HEK293T (cell line): Measurements from ENCODE around the gene IL21R.

Experiments used
- CTCF ChIA-PET: fragments of 350-600 bp; formaldehyde crosslinking; extraction: SDS; loops from one replicate; lab custom pipeline; 2021; ENCODE audit warnings: antibody characterized with exemption, inconsistent platforms; lab: Yijun Ruan, JAX
- POLR2A ChIA-PET: fragments of 350-600 bp; formaldehyde crosslinking; extraction: SDS; loops from one replicate; lab custom pipeline; 2020; ENCODE audit warnings: antibody characterized with exemption, inconsistent platforms; lab: Yijun Ruan, JAX
- DNase-seq: peaks from one replicate; pipeline ENCODE4 v3.0.0; 2012; ENCODE audit warnings: mixed read lengths; ENCODE audit errors: extremely low spot score
- ARNT ChIP-seq: fragments of 450-650 bp; IDR thresholded peaks from 2 replicates; pipeline ENCODE4 v1.6.1; 2017; ENCODE audit warnings: mild to moderate bottlenecking
- BHLHE40 ChIP-seq: fragments of 450-650 bp; IDR thresholded peaks from 2 replicates; pipeline ENCODE4 v1.6.1; 2016; ENCODE audit warnings: mild to moderate bottlenecking, moderate library complexity, borderline replicate concordance
- CTBP1 ChIP-seq: fragments of 450-650 bp; IDR thresholded peaks from 2 replicates; pipeline ENCODE4 v1.6.1; 2016; ENCODE audit warnings: borderline replicate concordance
- ELF4 ChIP-seq: fragments of 450-650 bp; IDR thresholded peaks from 2 replicates; pipeline ENCODE4 v1.6.1; 2017; ENCODE audit warnings: antibody characterized with exemption
- FOXA1 ChIP-seq: fragments of 450-650 bp; IDR thresholded peaks from 2 replicates; pipeline ENCODE4 v1.6.1; 2016; ENCODE audit warnings: mild to moderate bottlenecking
- FOXK2 ChIP-seq: fragments of 450-650 bp; IDR thresholded peaks from 2 replicates; pipeline ENCODE4 v1.6.1; 2016; ENCODE audit warnings: mild to moderate bottlenecking
- FOXM1 ChIP-seq: fragments of 450-650 bp; IDR thresholded peaks from 2 replicates; pipeline ENCODE4 v1.6.1; 2017; ENCODE audit warnings: mild to moderate bottlenecking, borderline replicate concordance
- HDGF ChIP-seq: fragments of 450-650 bp; IDR thresholded peaks from 2 replicates; pipeline ENCODE4 v1.6.1; 2017; ENCODE audit warnings: antibody characterized with exemption, borderline replicate concordance
- L3MBTL2 ChIP-seq: fragments of 450-650 bp; conservative IDR thresholded peaks from 2 replicates; pipeline ENCODE4 v1.6.1; 2016; ENCODE audit warnings: mild to moderate bottlenecking
- LEF1 ChIP-seq: fragments of 450-650 bp; IDR thresholded peaks from 2 replicates; pipeline ENCODE4 v1.6.1; 2017; ENCODE audit warnings: mild to moderate bottlenecking, borderline replicate concordance
- NFRKB ChIP-seq: fragments of 450-650 bp; IDR thresholded peaks from 2 replicates; pipeline ENCODE4 v1.6.1; 2016; ENCODE audit warnings: mild to moderate bottlenecking, moderate library complexity
- SP1 ChIP-seq: fragments of 450-650 bp; IDR thresholded peaks from 2 replicates; pipeline ENCODE4 v1.6.1; 2017
- SUZ12 ChIP-seq: fragments of 450-650 bp; IDR thresholded peaks from 2 replicates; pipeline ENCODE4 v1.6.1; 2016; ENCODE audit warnings: mild to moderate bottlenecking
- TARDBP ChIP-seq: fragments of 450-650 bp; IDR thresholded peaks from 2 replicates; pipeline ENCODE4 v1.6.1; 2016
- ZNF384 ChIP-seq: fragments of 450-650 bp; IDR thresholded peaks from 2 replicates; pipeline ENCODE4 v1.6.1; 2016
- TF ChIP-seq, protein P1 (sequence below): fragments of 450-650 bp; IDR thresholded peaks from 2 replicates; pipeline ENCODE4 v1.6.1; 2016

The IL21R gene

DNA sequence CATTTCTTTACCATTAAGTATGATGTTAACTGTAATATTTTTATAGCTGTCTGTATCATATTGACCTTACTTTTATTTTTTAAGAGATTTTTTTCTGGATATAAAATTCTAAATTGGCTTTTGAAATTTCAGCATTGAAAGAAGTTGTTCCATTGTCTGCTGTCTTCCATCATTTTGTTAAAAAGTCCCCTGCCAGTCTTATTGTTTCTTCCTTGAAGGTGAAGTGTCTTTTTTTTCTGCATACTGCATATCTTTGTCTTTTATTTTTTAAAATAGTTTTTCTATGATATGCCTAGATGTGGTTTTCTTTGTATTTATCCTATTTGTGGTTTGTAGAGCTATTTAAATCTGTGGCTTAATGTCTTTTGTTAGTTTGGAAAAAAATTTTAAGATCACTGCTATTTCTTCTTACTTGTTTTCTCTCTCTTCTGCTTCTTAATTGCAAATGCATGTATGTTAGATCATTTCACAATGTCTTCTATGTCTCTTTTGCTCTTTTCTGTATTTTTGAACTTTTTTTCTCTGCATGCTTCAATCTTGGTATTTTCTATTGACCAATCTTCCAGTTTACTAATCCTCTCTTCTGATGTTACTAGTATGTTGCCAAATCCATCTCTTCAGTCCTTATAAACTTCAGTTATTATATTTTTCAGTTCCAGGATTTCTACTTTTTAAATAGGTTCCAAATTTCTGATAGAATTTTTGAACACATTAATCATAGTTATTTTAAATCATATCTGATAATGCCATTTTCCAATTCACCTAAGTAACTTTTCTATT, 20.2 kb downstream of the IL21R start:
- no peak for DNase-seq
- POLR2A ChIA-PET = no interaction called here
- TF ChIP-seq ARNT = no peak
- no peak for TF ChIP-seq L3MBTL2
- TF ChIP-seq ELF4 = no peak
- TF ChIP-seq TARDBP = no peak
- no peak for TF ChIP-seq FOXM1
- TF ChIP-seq BHLHE40 = no peak
- TF ChIP-seq ZNF384 = no peak
- no peak for TF ChIP-seq SUZ12
- no peak for TF ChIP-seq HDGF
- CTCF ChIA-PET = no interaction called here

DNA sequence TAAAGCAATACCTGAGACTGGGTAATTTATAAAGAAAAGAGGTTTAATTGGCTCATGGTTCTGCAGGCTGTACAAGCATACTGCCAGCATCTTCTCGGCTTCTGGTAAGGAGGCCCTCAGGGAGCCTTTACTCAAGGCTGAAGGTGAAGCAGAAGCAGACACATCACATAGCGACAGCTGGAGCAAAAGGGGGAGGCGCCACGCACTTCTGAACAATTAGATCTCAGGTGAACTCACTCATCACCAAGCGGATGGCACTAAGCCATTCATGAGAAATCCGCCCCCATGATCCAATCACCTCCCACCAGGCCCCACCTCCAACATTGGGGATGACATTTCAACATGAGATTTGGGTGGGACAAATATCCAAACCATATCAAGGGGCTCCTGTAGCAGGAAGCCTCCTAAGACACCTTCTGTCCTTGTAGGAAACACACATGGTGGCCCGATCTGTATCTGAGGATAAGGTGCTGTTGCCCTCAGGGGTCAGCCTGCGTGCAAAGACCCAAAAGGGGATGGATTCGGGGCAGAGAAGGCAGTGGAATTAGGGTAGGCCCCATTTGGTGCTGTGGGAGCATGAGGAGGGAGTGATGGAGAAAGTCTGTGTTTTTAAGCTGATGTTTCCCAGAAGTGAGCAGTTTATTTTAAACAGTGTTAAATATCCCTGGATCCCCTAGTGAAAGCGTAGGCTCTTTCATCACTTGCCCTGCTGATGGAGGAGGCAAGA, 23.0 kb downstream of the IL21R start:
- TF ChIP-seq ARNT = no peak
- TF ChIP-seq ELF4 = no peak
- TF ChIP-seq CTBP1 = no peak
- no peak for TF ChIP-seq FOXA1
- no peak for TF ChIP-seq L3MBTL2
- TF ChIP-seq ZNF384 = no peak
- no peak for TF ChIP-seq NFRKB
- TF ChIP-seq FOXK2 = no peak
- no peak for TF ChIP-seq BHLHE40
- no peak for TF ChIP-seq HDGF
- ChIA-PET POLR2A (no interaction called here), CTCF (no interaction called here)
- DNase-seq = no peak

DNA sequence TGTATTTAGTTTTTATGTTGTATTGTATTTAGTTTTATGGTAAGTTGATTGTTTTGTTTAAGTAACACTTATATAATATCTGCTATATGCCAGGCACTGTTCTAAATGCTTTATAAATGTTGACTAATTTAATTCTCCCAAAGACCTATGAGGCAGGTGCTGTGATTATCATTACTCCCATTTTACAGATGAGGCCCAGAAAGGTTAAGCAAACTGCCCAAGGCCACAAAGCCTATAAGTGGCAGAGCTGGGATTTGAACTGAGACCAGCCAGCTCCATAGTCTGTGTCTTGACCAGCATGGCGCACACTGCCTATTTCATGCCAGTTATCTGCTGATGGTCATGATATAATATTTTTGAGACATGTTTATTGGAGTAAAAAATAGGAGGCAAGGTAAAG, 24.0 kb downstream of the IL21R start:
- CTCF ChIA-PET = no interaction called here
- DNase-seq = no peak
- POLR2A ChIA-PET = no interaction called here
- TF ChIP-seq FOXK2 = no peak
- no peak for TF ChIP-seq HDGF
- TF ChIP-seq SP1 = no peak

DNA sequence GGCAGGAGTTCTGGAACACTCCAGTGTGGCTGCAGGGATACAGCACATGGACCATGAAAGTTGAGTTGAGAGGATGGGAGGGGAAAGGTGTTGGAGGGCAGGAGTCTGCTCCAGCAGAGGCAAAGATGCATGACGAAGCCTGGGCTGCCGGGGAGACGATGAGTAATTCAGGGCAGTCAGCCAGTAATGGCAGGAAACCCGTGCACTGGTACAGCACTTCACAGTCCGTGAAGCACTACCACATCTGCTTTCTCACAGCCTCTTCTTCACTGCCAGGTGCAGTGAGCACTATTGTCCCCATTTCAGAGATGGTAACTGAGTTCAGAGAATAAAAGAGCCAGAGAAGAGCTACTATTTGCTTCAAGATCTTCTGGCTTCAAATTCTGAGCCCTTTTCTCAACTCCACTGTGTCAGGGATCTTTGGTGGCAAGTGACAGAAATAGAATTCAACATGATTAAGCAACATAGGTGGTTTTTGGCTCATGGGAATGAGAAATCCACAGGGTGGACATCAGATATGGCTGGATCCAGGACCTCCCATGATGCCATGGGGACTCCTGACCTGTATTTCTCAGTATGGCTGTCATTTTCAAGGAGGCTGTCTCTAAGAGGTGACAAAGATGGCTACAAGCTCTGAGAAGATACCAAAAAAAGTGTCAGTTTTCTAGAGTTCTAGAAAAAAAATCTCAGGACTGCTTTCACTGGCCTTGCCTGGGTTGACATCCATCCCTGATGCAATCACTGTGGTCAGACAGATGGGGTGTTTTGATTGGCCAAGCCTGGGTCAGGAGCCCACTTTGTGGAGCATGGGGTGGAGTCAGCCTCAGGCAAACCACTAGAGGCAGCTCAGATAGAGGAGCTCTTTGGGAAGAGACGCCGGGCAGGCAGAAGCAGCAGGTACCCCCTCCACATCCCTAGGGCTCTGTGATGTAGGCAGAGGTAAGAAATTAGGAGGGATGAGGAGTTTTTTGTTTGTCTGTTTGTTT, 24.7 kb downstream of the IL21R start:
- POLR2A ChIA-PET = no interaction called here
- CTCF ChIA-PET = no interaction called here
- TF ChIP-seq TARDBP (no peak), HDGF (no peak), LEF1 (no peak), ARNT (no peak), FOXK2 (no peak), BHLHE40 (no peak), L3MBTL2 (no peak), FOXA1 (no peak), SP1 (no peak), CTBP1 (no peak), NFRKB (no peak), ELF4 (no peak), ZNF384 (no peak), SUZ12 (no peak), FOXM1 (no peak)
- TF ChIP-seq, protein P1, sequence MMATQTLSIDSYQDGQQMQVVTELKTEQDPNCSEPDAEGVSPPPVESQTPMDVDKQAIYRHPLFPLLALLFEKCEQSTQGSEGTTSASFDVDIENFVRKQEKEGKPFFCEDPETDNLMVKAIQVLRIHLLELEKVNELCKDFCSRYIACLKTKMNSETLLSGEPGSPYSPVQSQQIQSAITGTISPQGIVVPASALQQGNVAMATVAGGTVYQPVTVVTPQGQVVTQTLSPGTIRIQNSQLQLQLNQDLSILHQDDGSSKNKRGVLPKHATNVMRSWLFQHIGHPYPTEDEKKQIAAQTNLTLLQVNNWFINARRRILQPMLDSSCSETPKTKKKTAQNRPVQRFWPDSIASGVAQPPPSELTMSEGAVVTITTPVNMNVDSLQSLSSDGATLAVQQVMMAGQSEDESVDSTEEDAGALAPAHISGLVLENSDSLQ = no peak
- DNase-seq = peak; percentile 51

DNA sequence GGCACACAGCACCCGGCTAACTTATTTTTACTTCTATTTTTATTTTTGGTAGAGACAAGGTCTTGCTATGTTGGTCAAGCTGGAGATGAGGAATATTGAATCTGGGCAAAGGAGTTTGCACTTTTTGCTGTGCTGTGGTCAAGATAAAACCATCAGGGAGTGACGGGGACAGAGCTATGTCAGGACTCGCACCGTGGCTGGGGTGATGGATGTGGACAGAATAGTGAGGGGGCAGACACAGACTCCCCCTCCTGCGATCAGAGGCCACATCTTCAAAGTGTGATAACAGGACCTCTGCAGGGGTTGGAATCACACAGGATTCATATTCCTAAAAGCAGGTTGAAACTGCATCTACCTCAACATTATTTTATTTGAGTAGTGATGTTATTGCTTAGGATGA, 25.6 kb downstream of the IL21R start:
- ChIA-PET CTCF (no interaction called here), POLR2A (no interaction called here)
- no peak for DNase-seq
- TF ChIP-seq FOXM1 (no peak), SP1 (no peak), NFRKB (no peak), CTBP1 (no peak), ELF4 (no peak), HDGF (no peak), BHLHE40 (no peak), ARNT (no peak), FOXA1 (no peak), SUZ12 (no peak), L3MBTL2 (no peak), LEF1 (no peak), FOXK2 (no peak), ZNF384 (no peak)
- TF ChIP-seq, protein P1 = no peak
